T-cell (primary cell): ENCODE data around the gene COX7B2. TPM values are rescaled to one million over a fixed set of nuclear protein-coding genes. Genes with fewer than 3 reads are reported as not detected.

Experiments used
- ATAC-seq, 4 experiments: fragments of 200-7000 bp in 3 of 4; fragments of 150-1000 bp in 1 of 4; cut with Tn5 transposase; replicated peaks in 1 of 4; 1 replicate in 3 of 4; 2 replicates in 1 of 4; pipeline ENCODE4 v1.10.0; 2021; ENCODE audit warnings: moderate library complexity in 3 of 4, mild to moderate bottlenecking in 2 of 4, moderate number of reproducible peaks in 1 of 4
- CTCF ChIA-PET, 2 donors: fragments of 300-600 bp; sonication (Branson Sonifier 250); formaldehyde crosslinking; loops; one replicate each; lab custom pipeline; 2022; ENCODE audit warnings: antibody characterized with exemption in 2 of 2; lab: Charles Lee
- POLR2A ChIA-PET, 2 donors: fragments of 300-600 bp; sonication (Branson Sonifier 250); formaldehyde crosslinking; loops; one replicate each; lab custom pipeline; 2022; ENCODE audit warnings: antibody characterized with exemption in 2 of 2; lab: Charles Lee
- DNase-seq, 35 experiments: peaks; one replicate each; pipeline versions ENCODE4 v3.0.0 to v3.0.0-alpha.2; 2013 to 2023
- H3K27ac ChIP-seq: one replicate; pipeline ENCODE4 v1.5.1; 2013; ENCODE audit warnings: low read length
- H3K27me3 ChIP-seq, 2 experiments: replicated peaks in 1 of 2; 1 replicate in 1 of 2; 2 replicates in 1 of 2; pipeline versions ENCODE4 v1.6.1 to v1.7.0; 2013; ENCODE audit warnings: low read length in 1 of 2, mixed read lengths in 1 of 2; ENCODE audit not compliant: control insufficient read depth in 2 of 2, insufficient read depth in 2 of 2; ENCODE audit errors: extremely low read depth in 1 of 2
- H3K36me3 ChIP-seq, 2 donors: 1 replicate in 1 of 2; 2 replicates in 1 of 2; pipeline versions ENCODE4 v1.6.1 to v1.7.0; 2013; ENCODE audit warnings: low read length in 1 of 2; ENCODE audit not compliant: control insufficient read depth in 2 of 2, insufficient read depth in 1 of 2; ENCODE audit errors: extremely low read depth in 1 of 2
- H3K4me1 ChIP-seq, 2 experiments: 1 replicate in 1 of 2; 2 replicates in 1 of 2; pipeline versions ENCODE4 v1.6.1 to v1.7.0; 2013; ENCODE audit warnings: low read length in 2 of 2, mixed read lengths in 1 of 2; ENCODE audit not compliant: insufficient read depth in 2 of 2, control insufficient read depth in 1 of 2; ENCODE audit errors: extremely low read depth in 1 of 2
- H3K4me3 ChIP-seq, 2 donors: 1 replicate in 1 of 2; 2 replicates in 1 of 2; pipeline versions ENCODE4 v1.5.1 to v1.7.0; 2013; ENCODE audit warnings: mild to moderate bottlenecking in 2 of 2, low read length in 1 of 2, moderate library complexity in 1 of 2; ENCODE audit not compliant: control insufficient read depth in 1 of 2; ENCODE audit errors: extremely low read depth in 1 of 2
- H3K9me3 ChIP-seq: 2 replicates; pipeline ENCODE4 v1.7.0; 2013
- H3K27ac Mint-ChIP-seq, 2 donors: one replicate each; pipeline ENCODE4 v1.8.0; 2020 to 2021; ENCODE audit warnings: mild to moderate bottlenecking in 2 of 2, mixed read lengths in 2 of 2
- H3K27me3 Mint-ChIP-seq, 2 donors: one replicate each; pipeline ENCODE4 v1.8.0; 2021 to 2022; ENCODE audit warnings: mixed read lengths in 2 of 2
- H3K36me3 Mint-ChIP-seq: one replicate; pipeline ENCODE4 v1.8.0; 2021; ENCODE audit warnings: mixed read lengths
- H3K4me1 Mint-ChIP-seq, 3 donors: one replicate each; pipeline ENCODE4 v1.8.0; 2020 to 2022; ENCODE audit warnings: mixed read lengths in 3 of 3, mild to moderate bottlenecking in 1 of 3
- H3K4me3 Mint-ChIP-seq, 3 donors: one replicate each; pipeline ENCODE4 v1.8.0; 2020 to 2022; ENCODE audit warnings: mild to moderate bottlenecking in 3 of 3, mixed read lengths in 3 of 3, moderate library complexity in 3 of 3
- H3K9me3 Mint-ChIP-seq, 3 donors: one replicate each; pipeline ENCODE4 v1.8.0; 2020 to 2022; ENCODE audit warnings: mixed read lengths in 3 of 3
- WGBS: methylation state at CpG from one replicate; pipeline ENCODE4 v1.1.5; 2013; ENCODE audit warnings: missing lambda C conversion rate; ENCODE audit not compliant: insufficient coverage; 5-methylcytosine and 5-hydroxymethylcytosine counted together
- total RNA-seq, 35 experiments: library from RNA in 6 of 35; stranded (reverse) in 6 of 35; fragments of 120-200 nt in 1 of 35; gene quantifications; one replicate each; pipeline versions ENCODE4 v1.2.1 to v1.2.4 and lab custom pipeline; 2013 to 2026

COX7B2 gene
- total RNA-seq, 5 donors from 2014 or later (not counting 1 experiment from before 2014, with no cell fraction given), result not detected

DNA sequence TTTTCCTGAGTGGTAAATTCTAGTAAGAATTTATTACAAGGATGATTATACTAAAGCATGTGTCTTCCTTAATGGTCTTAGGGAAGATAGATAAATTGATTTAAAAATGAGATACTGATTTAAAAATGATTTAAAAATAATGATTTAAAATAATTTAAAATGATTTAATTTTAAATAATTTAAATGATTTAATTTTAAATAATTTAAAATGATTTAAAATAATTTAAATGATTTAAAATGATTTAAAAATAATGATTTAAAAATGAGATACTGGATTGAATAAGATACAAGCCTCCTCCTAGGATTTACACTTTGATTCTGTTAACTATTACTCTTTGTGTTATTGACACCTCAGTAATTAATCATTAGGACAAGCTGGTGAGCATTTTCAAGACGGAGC, 59.0 kb downstream of the COX7B2 start:
- H3K4me3 Mint-ChIP-seq, result no peak overlapping the region
- H3K36me3 Mint-ChIP-seq, result no peaks in the 10 kb centered on the region
- Histone ChIP-seq H3K4me3 (no peak overlapping the region), H3K9me3 (no peaks in the 10 kb centered on the region), H3K36me3 (no peaks in the 10 kb centered on the region), H3K4me1 (no peaks in the 10 kb centered on the region), H3K27me3 (no peaks in the 10 kb centered on the region), H3K27ac (no peak overlapping the region)
- WGBS, result no CpG with 5 or more reads among the region's 1 CpG
- DNase-seq, result no peak
- peaks cover 2 to 6% of the 10 kb centered on the region in 2 donors for H3K27me3 Mint-ChIP-seq
- ATAC-seq, result no peak
- H3K4me1 Mint-ChIP-seq, result no peaks in the 10 kb centered on the region
- ChIA-PET POLR2A (no interaction called here), CTCF (no interaction called here)
- no peaks in the 10 kb centered on the region for H3K9me3 Mint-ChIP-seq
- H3K27ac Mint-ChIP-seq, result no peak overlapping the region

DNA sequence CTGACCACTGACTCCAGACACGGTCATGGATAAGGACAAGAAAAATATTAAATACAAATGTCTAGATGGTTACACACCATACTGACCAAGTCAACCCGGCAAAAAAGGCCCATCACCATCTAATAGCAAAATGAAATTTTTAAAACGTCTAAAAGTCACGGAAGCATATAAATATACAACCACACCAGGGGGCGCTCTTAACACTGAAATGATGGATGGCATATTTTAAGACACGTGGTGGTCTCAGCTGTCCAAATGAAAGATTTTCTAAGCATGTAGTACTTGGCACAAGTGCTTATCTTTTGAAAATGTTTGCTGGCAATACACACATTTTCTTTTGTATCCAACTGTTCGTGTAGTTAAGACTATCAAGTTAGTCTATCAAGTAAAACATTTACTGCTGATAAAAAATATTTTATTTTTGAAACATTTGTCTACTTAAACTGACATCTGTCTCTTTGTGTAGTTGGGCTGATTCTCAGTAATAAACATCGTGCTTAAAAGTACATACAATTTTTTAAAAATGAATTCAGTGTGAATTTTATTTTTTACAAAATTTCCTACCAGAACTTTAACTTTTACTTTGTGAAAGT, 64.6 kb downstream of the COX7B2 start:
- no peaks in the 10 kb centered on the region for H3K4me1 Mint-ChIP-seq
- Histone ChIP-seq H3K27me3 (no peaks in the 10 kb centered on the region), H3K4me1 (no peaks in the 10 kb centered on the region), H3K36me3 (no peaks in the 10 kb centered on the region), H3K9me3 (no peaks in the 10 kb centered on the region), H3K27ac (no peak overlapping the region), H3K4me3 (no peak overlapping the region)
- ChIA-PET POLR2A (no interaction called here), CTCF (interaction anchor here (0.8 to 1.2 kb wide), 5 partner anchors 8 to 539 kb away, joined by 3 to 4 read pairs (median 3); no protein-coding TSS in a partner anchor)
- H3K36me3 Mint-ChIP-seq, result no peaks in the 10 kb centered on the region
- no peak overlapping the region for H3K4me3 Mint-ChIP-seq
- H3K27ac Mint-ChIP-seq, result no peak overlapping the region
- H3K27me3 Mint-ChIP-seq, result peaks cover 2 to 6% of the 10 kb centered on the region in 2 donors
- no CpG with 5 or more reads among the region's 8 CpGs for WGBS
- ATAC-seq (no peak), DNase-seq (peak in 24 of 35 experiments; percentile 1 to 62 (median 18))
- no peaks in the 10 kb centered on the region for H3K9me3 Mint-ChIP-seq

DNA sequence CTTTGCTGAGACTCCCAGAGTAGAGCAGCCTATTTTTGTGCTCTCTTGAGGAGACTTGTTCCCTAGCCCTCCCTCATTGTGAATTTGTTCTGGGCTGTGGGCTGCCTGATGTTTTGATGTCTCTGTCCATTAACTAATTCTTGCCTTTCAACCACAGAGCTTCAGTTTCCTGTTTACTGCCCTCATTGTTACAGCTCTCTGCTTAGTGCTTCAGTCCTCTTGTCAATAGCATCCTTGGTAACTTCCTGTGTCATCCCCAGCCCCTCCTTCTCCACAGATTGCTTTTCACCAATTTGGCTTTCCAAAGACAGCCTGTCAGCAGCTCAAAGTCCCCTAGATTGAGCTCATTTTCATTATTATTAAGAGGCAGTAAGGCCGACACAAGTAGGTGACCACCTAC, 69.9 kb downstream of the COX7B2 start:
- no peak overlapping the region for H3K27ac ChIP-seq
- no peaks in the 10 kb centered on the region for H3K36me3 ChIP-seq
- H3K9me3 Mint-ChIP-seq, result no peaks in the 10 kb centered on the region
- ATAC-seq (peak in 1 of 4 experiments; percentile 35), DNase-seq (peak in 1 of 35 experiments; percentile 11)
- no peaks in the 10 kb centered on the region for H3K27me3 Mint-ChIP-seq
- no peaks in the 10 kb centered on the region for H3K27me3 ChIP-seq
- CTCF ChIA-PET, result no interaction called here
- WGBS, result 57% methylated on average over 1 of the region's 1 CpG
- POLR2A ChIA-PET, result no interaction called here
- H3K4me3 Mint-ChIP-seq, result no peak overlapping the region
- H3K27ac Mint-ChIP-seq, result no peak overlapping the region
- peaks cover 0 to 9% (median 5%) of the 10 kb centered on the region in 3 donors for H3K4me1 Mint-ChIP-seq
- no peak overlapping the region for H3K4me3 ChIP-seq
- H3K4me1 ChIP-seq, result no peaks in the 10 kb centered on the region
- H3K9me3 ChIP-seq, result no peaks in the 10 kb centered on the region
- no peaks in the 10 kb centered on the region for H3K36me3 Mint-ChIP-seq

DNA sequence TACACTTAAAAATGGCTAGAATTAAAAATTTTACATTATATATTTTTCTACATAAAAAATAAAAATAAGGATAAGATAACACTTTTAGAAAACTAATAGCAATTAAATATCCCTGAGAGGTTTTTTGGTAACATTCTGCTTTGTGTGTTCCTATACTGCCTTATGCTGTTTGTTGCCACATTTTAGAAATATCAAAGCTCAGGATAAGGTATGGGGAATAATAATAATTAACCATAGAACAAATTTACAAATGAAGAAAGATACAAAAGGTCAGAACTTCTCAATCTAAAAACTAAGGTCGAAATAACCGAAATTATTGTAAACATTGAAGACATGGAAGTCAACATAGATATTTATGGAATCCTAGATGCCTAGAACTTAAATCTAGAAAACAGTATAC, 71.4 kb downstream of the COX7B2 start:
- no peak overlapping the region for H3K4me3 ChIP-seq
- H3K27me3 ChIP-seq, result no peaks in the 10 kb centered on the region
- H3K4me3 Mint-ChIP-seq, result no peak overlapping the region
- H3K27ac Mint-ChIP-seq, result no peak overlapping the region
- no peaks in the 10 kb centered on the region for H3K27me3 Mint-ChIP-seq
- ATAC-seq (no peak), DNase-seq (no peak)
- no peaks in the 10 kb centered on the region for H3K36me3 ChIP-seq
- no peaks in the 10 kb centered on the region for H3K4me1 ChIP-seq
- no peaks in the 10 kb centered on the region for H3K36me3 Mint-ChIP-seq
- ChIA-PET CTCF (no interaction called here), POLR2A (interaction anchor here in 1 of 2 donors (0.6 kb wide), 1 partner anchor 1979 kb away, joined by 3 read pairs; no protein-coding TSS in a partner anchor)
- WGBS, result no CpG with 5 or more reads among the region's 2 CpGs
- no peaks in the 10 kb centered on the region for H3K9me3 Mint-ChIP-seq
- no peak overlapping the region for H3K27ac ChIP-seq
- H3K4me1 Mint-ChIP-seq, result peaks cover 0 to 9% (median 5%) of the 10 kb centered on the region in 3 donors
- no peaks in the 10 kb centered on the region for H3K9me3 ChIP-seq

DNA sequence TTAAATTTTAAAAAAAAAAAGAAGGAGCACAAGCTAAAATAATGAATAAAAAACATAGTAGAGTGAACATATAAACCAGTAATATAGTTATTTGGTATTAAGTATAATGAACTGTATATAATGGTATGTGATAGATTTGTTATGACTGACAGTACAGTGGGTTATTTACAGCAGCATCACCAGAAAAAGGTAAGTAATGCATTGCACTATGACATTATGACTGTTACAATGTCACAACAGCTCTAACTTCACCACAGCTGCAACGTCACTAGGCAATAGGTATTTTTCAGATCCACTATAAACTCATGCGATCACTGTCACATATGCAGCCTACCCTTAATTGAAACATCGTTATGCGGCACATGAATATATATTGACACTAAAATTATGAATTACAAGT, 72.5 kb downstream of the COX7B2 start:
- ChIA-PET POLR2A (no interaction called here), CTCF (interaction anchor here in 1 of 2 donors (0.6 kb wide), 1 partner anchor 56 kb away, joined by 3 read pairs; no protein-coding TSS in a partner anchor)
- H3K27ac Mint-ChIP-seq, result no peak overlapping the region
- H3K4me1 Mint-ChIP-seq, result peaks cover 0 to 9% (median 5%) of the 10 kb centered on the region in 3 donors
- H3K27ac ChIP-seq, result no peak overlapping the region
- H3K9me3 ChIP-seq, result no peaks in the 10 kb centered on the region
- no peak overlapping the region for H3K4me3 Mint-ChIP-seq
- no peaks in the 10 kb centered on the region for H3K27me3 Mint-ChIP-seq
- ATAC-seq (no peak), DNase-seq (no peak)
- no peaks in the 10 kb centered on the region for H3K36me3 ChIP-seq
- no peaks in the 10 kb centered on the region for H3K9me3 Mint-ChIP-seq
- H3K36me3 Mint-ChIP-seq, result no peaks in the 10 kb centered on the region
- no peaks in the 10 kb centered on the region for H3K27me3 ChIP-seq
- WGBS, result 67% methylated on average over 1 of the region's 4 CpGs
- H3K4me3 ChIP-seq, result no peak overlapping the region
- no peaks in the 10 kb centered on the region for H3K4me1 ChIP-seq

DNA sequence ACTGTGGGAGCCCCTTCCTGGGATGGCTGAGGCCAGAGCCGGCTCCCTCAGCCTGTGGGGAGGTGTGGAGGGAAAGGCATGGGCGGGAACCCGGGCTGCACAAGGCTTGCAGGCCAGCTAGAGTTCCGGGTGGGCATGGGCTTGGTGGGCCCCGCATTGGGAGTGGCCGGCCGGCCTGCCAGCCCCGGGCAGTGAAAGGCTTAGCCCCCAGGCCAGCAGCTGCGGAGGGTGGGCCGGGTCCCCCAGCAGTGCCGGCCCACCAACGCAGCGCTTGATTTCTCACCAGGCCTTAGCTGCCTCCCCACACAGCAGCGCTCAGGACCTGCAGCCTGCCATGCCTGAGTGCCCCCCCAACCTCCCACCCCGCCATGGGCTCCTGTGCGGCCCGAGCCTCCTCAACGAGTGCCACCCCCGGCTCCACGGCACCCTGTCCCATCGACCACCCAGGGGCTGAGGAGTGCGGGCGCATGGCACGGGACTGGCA, 78.0 kb downstream of the COX7B2 start:
- Histone ChIP-seq H3K4me1 (no peaks in the 10 kb centered on the region), H3K36me3 (no peaks in the 10 kb centered on the region), H3K27ac (no peak overlapping the region), H3K4me3 (no peak overlapping the region), H3K9me3 (no peaks in the 10 kb centered on the region), H3K27me3 (no peaks in the 10 kb centered on the region)
- H3K4me3 Mint-ChIP-seq, result no peak overlapping the region
- ChIA-PET CTCF (no interaction called here), POLR2A (interaction anchor here (0.6 to 0.7 kb wide), 2 partner anchors 39 to 110 kb away, joined by 3 read pairs; no protein-coding TSS in a partner anchor)
- peaks cover 0 to 5% (median 0%) of the 10 kb centered on the region in 3 donors for H3K9me3 Mint-ChIP-seq
- WGBS, result 94% methylated on average over 16 of the region's 24 CpGs
- no peaks in the 10 kb centered on the region for H3K4me1 Mint-ChIP-seq
- no peak overlapping the region for H3K27ac Mint-ChIP-seq
- no peaks in the 10 kb centered on the region for H3K36me3 Mint-ChIP-seq
- H3K27me3 Mint-ChIP-seq, result no peaks in the 10 kb centered on the region
- no peak for DNase-seq
- ATAC-seq, result no peak
